Gastroesophageal sphincter (tissue), 3 donors: ENCODE measurements around the gene TTLL1.

Experiments
- CTCF ChIP-seq, 4 experiments: fragments of 200-600 bp in 2 of 4; fragments of 450-650 bp in 2 of 4; sonication (generic) in 1 of 4; IDR thresholded peaks; one replicate each; pipeline ENCODE4 v1.5.1; 2017 to 2019; ENCODE audit warnings: antibody characterized with exemption in 4 of 4, mild to moderate bottlenecking in 2 of 4, moderate library complexity in 2 of 4
- POLR2A ChIP-seq, 2 donors: fragments of 450-650 bp; IDR thresholded peaks; one replicate each; pipeline ENCODE4 v1.6.1; 2017; ENCODE audit warnings: antibody characterized with exemption in 2 of 2, mild to moderate bottlenecking in 2 of 2, moderate library complexity in 1 of 2

- TF ChIP-seq POLR2A (IDR thresholded peaks at IDR 0.05) (no peak), CTCF (IDR thresholded peaks at IDR 0.05) (no peak)
Measured at GRCh38 chr22:43017525-43018460, 71.4 kb downstream of the TTLL1 start.
